HG03097 (cell line): ENCODE data around the gene ADAMTSL3.

ENCODE experiments used
- ATAC-seq: cut with Tn5 transposase; IDR thresholded peaks from one replicate; pipeline ENCODE4 v1.9.1; 2021; ENCODE audit not compliant: unreplicated experiment, low FRiP score

ADAMTSL3 gene

DNA sequence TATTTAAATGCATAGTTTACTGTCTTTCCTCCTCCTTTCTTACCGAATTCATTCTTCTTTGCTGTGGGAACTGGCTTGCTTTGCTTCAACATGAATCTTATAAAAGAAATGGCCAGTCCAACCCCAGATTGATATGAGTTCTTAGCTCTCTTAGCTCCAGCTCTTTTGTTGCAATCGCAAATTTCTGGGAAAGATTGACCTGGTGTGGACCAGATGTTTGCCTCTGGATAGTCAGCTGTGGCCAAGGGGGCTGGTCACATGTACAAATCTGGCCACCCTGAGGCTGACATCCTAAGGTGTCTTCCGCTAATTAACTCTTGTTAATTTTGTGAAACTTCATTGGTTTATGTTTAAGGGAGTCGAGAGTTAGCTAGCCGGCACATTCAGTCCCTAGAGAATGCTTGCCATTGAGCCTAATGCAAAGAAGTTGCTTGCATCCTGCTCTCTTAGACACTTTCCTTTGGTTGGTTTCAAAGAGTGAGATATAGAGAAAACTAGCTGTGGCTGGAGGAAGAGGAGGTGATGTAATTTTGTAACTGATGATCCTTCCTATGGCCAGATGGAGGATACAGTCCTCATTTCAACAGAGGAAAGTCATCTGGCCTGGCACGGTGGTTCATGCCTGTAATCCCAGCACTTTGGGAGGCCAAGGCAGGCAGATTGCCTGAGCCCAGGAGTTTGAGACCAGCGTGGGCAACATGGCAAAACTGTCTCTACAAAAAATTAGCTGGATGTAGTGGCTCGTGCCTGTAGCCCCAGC, 162.4 kb downstream of the ADAMTSL3 start:
- no peak for ATAC-seq

DNA sequence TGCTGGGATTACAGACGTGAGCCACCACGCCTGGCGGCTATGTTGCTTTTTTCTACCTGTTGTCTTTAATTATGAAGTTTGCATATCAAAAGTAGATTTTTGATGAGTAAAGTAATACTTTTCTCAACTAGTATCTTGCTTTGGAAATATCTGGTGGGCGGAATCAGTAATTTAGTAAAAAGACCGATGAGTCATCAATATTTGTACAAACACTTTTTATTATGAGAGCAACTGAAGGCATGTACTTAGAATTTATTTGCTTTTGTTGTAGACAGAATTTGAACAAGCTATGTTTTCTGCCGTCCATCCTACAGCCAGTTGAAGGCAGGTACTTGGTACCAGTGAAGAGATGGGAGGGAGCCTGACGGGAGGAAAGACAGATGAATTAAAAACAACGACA, 164.7 kb downstream of the ADAMTSL3 start:
- ATAC-seq, result no peak

DNA sequence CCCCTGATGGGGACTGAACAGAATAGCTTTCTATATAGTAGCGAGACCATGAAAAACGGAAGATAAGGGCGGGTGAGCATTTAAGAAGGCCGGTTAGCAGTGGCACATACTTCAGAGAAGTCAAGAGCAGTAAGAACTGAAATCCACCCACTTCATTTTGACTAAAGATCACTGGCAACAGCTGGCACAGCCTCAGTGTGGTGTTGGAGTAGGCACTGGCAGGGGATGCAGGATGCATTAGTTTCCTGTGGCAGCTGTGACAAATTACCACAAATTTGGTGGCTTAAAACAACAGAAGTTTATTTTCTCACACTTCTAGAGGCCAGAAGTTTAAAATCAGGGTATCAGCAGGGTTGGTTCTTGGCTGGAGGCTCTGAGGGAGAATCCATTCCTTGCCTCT, 176.5 kb downstream of the ADAMTSL3 start:
- ATAC-seq, result no peak

DNA sequence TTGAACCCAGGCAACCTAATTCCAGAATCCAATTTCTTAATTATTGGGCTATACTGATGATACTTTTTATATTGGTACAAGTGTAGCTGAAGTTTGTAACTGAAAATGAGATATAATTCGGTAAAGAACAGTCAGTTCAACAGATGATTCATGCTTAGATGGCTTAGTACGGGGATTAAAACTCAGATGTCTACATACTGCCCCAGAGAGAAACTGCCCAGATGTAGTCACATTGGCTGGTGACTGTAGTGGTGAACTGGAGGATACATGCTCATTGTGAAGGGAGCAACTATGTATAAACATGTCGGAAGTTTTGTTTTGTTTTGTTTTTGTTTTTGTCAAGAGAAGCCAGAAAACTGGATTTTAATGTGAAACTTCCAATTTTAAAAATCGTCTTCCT, 179.6 kb downstream of the ADAMTSL3 start:
- ATAC-seq, result no peak

DNA sequence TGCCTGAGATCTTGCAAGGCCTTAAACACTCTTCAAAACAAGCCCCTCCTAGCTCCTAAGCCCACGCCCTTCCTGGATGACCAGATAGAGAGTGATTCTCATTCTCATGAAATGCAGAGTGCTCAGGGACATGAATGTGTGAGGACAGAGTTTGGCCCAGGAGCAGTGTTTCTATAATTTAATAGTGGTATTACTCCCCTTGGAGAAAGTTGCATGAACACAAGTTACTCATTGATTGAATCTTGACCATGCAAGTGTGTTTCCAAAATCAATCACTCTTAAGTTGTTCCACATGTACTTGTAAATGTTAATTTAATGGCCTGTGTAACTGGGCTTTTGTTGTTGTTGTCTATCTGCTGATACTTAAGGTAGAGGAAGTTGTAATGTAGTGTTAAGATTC, 181.6 kb downstream of the ADAMTSL3 start:
- no peak for ATAC-seq

DNA sequence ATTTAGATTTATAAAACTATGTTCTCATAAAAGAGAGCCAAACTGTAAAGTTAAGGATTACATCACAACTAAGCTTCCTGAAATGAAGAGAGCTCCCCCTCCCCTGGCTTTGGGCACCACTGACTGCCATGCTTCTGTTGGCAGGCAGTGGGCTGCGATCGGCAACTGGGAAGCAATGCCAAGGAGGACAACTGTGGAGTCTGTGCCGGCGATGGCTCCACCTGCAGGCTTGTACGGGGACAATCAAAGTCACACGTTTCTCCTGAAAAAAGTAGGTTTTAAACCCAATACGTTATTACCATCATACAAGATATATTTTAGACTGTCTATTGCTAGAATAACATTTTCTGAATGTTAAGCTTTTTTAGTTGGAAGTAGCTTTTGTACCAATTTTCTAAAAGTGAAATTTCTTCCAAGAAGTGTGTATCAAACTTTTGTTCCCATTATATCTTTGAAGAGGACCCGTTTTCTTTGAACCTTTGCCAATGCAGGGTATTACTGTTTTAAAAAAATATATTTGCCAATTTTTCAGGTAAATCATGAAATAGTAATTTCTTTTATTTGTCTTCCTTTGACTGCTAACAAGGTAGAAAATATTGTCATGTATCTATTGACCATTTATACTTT, 184.1 kb downstream of the ADAMTSL3 start:
- ATAC-seq, result no peak

DNA sequence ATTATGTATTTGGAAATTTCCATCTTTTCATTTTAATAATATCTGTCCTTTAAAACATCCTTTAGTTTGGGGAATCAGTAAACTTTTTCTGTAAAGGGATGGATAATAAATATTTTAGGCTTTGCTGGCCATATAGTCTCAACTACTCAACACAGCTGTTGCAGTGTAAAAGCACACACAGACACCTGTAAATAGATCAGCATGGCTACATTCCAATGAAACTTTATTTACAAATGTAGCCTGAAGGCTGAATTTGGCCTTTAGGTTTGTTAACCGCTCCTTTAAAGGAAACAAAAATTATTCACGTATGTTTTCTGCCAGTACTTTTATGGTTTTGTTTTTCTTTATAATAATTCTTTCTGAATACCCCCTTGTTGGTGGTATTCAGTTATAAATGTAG, 184.8 kb downstream of the ADAMTSL3 start:
- ATAC-seq, result no peak

DNA sequence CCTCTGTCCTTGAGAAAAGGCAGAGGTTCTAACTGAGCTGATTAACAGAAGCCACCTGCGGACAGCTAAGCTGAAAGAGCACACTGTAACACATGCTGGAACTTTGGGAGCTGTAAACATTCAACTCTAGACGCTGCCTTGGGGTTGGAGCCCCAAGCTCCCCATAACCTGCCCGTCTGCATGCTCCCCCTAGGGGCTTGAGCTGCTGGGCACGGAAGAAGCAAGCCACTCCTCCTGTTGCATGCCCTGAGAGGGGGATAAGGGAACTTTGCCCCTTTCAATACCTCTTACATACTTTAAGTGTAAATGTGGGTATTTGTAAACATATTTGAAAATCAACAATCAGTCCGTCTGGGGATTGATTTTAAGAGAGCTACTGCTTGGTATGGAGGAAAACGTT, 188.4 kb downstream of the ADAMTSL3 start:
- ATAC-seq, result no peak

DNA sequence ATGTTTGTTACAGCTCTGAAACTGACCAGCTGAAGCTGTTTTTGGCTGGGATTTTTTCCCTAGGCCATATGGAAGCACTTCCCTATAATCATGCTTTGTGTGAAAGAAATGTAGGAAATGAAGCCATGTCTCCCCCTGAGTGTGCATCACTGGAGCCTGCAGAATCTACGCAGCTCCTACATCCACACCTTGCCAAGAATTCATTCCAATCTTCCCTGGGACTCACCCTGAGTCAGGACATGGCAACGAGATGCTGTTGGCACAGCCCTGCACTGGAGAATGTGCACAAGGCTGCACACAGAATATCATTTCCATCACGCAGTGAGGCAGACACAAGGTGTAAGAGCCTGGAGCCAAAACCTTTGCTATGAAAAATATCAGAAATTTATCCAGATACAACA, 189.5 kb downstream of the ADAMTSL3 start:
- ATAC-seq, result no peak

DNA sequence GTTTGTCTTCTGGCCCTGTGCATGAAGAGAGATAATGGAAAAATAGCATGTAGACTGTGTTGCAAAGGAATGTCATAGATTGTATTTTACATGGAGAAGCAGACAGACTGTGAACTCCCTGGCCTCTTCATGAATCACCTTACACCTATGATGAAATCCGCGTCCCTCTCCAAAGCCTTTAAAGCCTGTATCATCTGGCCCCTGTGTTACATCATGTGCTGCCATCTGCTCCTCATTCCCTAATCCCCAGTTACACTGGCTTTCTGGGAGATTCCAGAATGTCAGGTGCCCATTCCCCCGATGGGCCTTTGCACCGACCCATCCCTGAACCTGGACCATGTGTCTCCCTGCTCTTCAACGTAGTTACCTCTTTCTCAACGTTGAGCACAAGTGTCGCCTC, 190.8 kb downstream of the ADAMTSL3 start:
- no peak for ATAC-seq

DNA sequence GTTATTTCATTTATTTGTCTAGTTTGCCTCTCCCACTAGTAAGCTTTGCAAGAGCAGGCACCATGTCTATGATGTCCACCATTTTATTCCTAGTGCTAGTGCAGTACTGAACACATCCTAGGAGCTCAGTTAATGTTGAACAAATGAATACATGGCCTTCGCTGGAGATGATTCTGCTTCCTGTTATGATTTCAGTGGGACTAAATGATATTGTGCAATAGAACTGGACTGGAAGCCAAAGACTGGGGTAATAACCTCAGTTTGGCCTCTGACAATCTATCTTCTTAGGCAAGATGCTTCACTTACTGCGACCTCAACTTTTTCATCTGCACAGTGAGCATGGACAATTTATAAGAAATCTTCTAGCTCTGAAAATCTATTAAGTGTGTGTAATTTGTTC, 191.3 kb downstream of the ADAMTSL3 start:
- ATAC-seq, result no peak

DNA sequence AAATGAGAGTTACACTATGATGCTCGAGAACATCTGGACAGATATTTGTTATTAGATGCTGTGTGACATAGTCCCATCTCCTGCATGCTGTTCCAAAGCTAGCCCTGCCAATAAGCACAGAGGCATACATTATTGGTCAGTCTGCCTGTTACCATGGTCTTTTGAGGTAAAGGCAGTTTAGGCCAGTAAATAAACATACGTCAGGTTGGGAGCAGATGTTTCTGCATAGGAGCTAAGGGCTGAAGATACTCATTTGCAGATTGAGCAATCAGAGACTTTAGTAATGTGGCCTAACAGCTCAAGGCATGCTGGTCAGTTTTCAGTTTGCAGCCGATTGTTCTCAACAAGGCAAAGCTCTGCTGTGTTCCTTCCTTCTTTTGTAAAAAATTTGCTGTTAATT, 192.9 kb downstream of the ADAMTSL3 start:
- no peak for ATAC-seq

DNA sequence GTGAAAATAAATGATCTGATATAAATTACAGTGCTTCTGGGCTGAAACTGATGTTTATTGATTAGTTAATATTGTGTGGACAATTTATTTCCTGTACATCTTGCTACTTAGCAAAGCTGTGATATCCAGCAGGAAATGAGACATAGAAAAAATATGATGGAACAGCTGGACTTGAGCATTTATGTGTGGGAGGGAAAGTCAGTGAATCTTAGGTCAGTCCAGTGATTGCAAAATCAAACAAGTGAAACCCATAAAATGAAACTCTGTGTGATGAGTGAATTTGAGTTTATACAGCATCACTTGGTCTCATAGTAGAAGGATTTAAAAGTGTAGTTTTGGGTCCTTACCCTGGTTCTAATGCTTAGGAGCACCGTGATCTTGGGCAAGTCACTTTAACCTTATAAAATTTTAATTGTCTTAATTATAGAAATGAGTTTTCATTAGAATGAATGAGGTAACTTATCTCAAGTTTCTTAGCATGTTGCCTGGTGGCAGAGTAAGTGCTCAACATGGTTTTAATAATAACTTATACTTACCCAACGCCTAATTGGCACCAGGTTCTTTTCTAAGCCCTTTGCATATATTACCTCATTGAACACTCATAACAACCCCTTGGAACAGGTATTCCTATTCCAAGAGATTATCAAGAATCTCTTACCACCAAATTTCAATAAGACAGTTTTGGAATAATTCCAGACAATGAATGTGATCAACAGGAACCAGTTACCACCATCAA, 194.6 kb downstream of the ADAMTSL3 start:
- ATAC-seq, result no peak

DNA sequence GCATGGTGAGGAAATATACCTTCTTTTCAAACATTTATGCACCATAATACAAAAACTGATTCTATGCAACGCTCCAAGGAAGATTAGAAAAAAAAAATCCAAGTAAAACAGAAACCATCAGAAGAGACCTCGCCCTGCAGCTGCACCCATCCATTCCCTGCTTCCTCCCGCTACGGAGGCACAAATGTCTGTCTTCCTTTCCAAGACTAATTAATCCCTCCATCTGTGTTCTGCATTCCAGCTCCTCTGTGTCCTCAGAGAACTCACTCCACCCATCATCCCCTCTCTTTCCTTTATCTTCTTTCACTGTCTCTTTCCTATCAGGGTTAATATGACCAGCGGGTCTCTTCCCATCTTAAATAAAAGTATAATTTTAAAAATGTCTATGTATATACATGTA, 196.1 kb downstream of the ADAMTSL3 start:
- no peak for ATAC-seq

DNA sequence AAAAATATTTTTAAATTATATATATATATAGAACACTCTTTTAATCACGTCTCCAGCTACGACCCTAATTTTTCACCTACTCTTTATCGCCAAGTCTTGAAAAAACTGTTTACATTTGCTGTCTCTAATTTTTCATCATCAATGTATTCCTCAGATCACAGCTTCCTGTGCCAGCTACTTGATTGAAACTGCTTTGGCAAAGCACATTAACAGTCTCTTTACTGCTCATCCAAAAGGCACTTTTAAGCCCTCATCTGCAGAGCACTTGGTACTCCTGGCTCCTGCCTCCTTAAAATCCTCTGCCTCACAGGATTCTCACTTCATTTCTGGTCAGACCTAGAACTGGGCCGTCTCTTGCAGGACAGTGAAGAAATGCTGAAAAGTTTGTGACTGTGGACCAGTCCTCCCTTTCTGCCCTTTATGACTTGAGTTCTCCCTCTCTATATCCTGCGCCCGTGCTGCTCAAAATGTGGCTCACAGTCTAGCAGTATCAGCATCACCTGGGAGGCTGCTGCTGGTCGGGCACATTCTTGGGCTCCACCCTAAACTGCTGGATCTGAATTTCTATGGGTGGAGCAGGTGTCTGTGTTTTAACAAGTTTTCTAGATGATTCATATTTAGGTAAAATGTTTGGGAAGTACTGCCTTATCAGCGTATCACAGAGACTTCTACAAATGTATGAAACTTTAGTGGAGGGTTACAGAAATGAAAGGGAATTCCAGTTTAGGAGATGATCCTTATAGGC, 196.8 kb downstream of the ADAMTSL3 start:
- ATAC-seq, result no peak

DNA sequence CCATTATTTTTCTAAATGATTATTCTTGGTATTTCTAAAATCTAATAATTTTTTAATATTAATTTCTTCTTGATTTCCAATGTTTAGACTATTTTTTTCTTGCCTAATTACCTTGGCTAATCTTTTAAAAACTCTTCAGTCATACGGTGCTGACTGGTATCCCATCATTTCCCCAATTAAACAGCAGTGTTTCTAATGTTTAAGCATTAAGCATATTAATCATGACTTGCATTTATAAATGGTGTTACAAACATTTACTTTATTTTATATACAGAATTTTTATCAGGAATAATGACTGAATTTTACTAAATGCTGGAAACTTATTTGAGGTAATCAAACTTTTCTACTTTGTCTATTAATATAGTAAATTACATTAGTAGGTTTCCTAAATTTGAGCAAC, 199.3 kb downstream of the ADAMTSL3 start:
- ATAC-seq, result no peak

DNA sequence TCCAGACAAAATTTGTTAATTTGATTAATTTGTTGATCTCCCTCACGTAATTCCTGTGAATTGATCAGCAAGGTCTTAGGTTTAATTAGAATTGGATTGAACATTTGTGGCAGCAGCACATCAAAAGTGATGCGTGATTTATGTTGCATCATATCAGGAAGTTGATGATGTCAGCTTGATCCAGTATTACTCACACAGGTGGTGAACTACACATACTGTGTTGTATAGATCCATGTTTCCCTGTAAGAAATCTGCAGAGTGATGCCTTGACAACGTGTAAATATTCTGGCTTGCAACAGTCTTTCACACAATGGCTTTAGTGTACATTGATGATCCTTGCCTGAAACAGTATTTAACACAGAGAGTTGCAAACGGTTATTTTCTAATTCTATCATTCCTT, 200.4 kb downstream of the ADAMTSL3 start:
- ATAC-seq, result no peak

DNA sequence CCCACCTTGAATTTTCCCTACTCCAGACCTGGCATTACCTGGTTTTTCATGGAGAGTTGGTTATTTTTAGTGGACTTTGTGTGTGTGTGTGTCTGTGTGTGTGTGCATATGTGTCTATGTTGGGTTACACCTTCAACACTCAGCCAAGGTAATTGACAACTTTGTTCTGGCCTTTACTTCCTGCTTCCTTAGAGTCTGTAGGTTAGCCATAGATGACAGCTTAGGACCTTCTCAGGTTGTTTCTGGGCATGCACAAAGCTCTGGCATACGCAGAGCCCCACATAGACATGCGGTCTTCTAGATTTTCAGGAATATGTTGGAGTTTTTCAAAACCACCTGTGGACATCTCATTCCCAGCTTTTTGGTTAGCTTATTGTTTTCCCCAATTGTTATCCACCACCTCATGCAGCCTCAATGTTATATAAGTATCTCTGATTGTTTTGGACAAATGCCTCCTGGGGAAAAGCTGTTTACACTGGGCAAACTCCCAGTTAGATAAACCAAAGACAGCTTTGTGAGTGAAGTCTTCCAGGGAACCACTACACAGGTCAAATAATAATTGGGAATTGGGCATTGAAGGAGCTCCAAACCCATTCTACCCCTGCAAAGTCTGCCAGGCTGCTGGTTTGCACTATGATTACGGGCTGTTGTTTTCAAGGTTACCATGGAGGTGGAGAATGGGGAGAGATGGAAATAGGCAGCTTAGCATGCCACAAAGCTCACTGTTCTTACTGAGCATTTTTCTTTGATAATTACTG, 201.2 kb downstream of the ADAMTSL3 start:
- no peak for ATAC-seq

DNA sequence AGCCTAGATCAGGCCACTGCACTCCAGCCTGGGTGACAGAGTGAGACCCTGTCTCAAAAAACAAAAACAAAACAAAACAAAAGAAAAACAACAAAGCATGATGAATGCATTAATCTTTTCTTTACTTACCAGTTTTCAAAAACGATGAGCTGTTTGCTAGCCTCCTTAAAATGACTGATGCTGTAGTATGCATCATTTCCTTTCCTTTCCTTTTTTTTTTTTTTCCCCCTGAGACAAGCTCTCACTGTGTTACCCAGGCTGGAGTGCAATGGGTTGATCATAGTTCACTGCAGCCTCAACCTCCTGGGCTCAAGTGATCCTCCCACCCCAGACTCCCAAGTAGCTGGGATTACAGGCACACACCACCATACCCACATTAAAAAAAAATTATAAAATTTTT, 202.0 kb downstream of the ADAMTSL3 start:
- no peak for ATAC-seq

DNA sequence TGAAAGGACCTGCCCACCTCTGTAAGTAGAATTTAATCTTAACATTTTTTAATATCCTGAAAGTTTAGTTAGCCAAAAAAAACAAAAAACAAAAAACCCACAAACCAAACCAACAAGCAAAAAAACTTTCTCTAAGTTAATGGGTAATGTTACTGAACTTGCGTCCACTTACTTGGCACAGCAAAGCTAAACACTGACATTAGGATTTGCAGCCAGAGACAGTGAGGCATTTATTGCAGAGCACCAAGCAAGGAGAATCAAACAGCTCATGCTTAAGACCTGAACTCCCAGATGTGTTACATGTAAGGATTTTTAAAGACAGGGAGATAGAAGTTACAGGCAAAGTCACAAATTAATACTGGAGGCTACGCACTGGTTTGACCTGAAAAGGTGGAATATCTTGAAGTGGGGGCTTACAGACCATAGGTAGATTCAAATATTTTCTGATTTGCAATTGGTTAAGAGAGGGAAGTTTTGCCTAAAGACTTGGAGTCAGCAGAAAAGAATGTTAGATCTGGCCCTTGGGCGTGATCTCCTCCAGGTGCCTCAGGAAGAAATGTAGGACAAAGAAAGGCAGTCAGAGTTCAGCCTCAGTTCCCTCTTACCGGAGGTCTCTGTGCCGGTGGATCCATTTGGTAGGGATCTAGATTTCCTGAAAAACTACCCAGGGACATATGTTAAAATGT, 205.0 kb downstream of the ADAMTSL3 start:
- no peak for ATAC-seq
